IMR-90 (cell line): Measurements from ENCODE around the gene CHD2. TPM values are rescaled to one million over a fixed set of nuclear protein-coding genes. Genes with fewer than 3 reads are reported as not detected.

Source experiments
- ATAC-seq: fragments of 200-7000 bp; cut with Tn5 transposase; 2 replicates; pipeline ENCODE4 v1.9.1; 2020; ENCODE audit warnings: low read depth, mild to moderate bottlenecking, moderate library complexity
- BruUV-seq: library from RNA; stranded (reverse); fragments of 400-500 nt; replicated peaks from 2 replicates; lab custom pipeline; 2021; lab: Mats Ljungman, UMichigan
- CTCF ChIA-PET: fragments of 300-600 bp; formaldehyde crosslinking; extraction: SDS; loops from one replicate; lab custom pipeline; 2021; ENCODE audit warnings: antibody characterized with exemption; lab: Yijun Ruan, JAX
- POLR2A ChIA-PET: fragments of 300-600 bp; sonication (Branson Sonifier 250); formaldehyde crosslinking; loops from one replicate; lab custom pipeline; 2022; ENCODE audit warnings: antibody characterized with exemption; ENCODE audit not compliant: unreplicated experiment; lab: Charles Lee
- DNase-seq: peaks from one replicate; pipeline ENCODE4 v3.0.0; 2013
- H2AFZ ChIP-seq: replicated peaks from 2 replicates; pipeline ENCODE3; 2013; ENCODE audit warnings: low read length, mild to moderate bottlenecking; ENCODE audit not compliant: poor library complexity
- H2AK5ac ChIP-seq: 2 replicates; pipeline ENCODE4 v1.6.1; 2013; ENCODE audit warnings: low read depth, low read length, inconsistent platforms
- H2AK9ac ChIP-seq: replicated peaks from 2 replicates; pipeline ENCODE3; 2013; ENCODE audit warnings: mild to moderate bottlenecking, low read depth, low read length, moderate library complexity; ENCODE audit not compliant: poor library complexity
- H2BK120ac ChIP-seq: 2 replicates; pipeline ENCODE4 v1.6.1; 2013; ENCODE audit warnings: low read depth, low read length, inconsistent platforms
- H2BK15ac ChIP-seq: 3 replicates; pipeline ENCODE4 v1.6.1; 2013; ENCODE audit warnings: low read depth, low read length, inconsistent platforms
- H2BK20ac ChIP-seq: 2 replicates; pipeline ENCODE4 v1.6.1; 2013; ENCODE audit warnings: low read depth, mild to moderate bottlenecking, inconsistent platforms, low read length, moderate library complexity
- H2BK5ac ChIP-seq: 2 replicates; pipeline ENCODE4 v1.6.1; 2013; ENCODE audit warnings: mild to moderate bottlenecking, low read depth, low read length, inconsistent platforms; ENCODE audit not compliant: poor library complexity, severe bottlenecking
- H3K14ac ChIP-seq: replicated peaks from 2 replicates; pipeline ENCODE4 v1.6.1; 2013; ENCODE audit warnings: low read depth, low read length, inconsistent platforms
- H3K18ac ChIP-seq: 2 replicates; pipeline ENCODE4 v1.6.1; 2013; ENCODE audit warnings: low read depth, low read length, control low read depth
- H3K23ac ChIP-seq: 2 replicates; pipeline ENCODE4 v1.6.1; 2013; ENCODE audit warnings: low read depth, low read length, inconsistent platforms
- H3K27ac ChIP-seq: 2 replicates; pipeline ENCODE4 v1.5.1; 2013; ENCODE audit warnings: mild to moderate bottlenecking, control low read depth, low read length; ENCODE audit not compliant: insufficient read depth
- H3K27me3 ChIP-seq: 2 replicates; pipeline ENCODE4 v1.6.1; 2013; ENCODE audit warnings: low read length; ENCODE audit not compliant: control insufficient read depth, insufficient read depth
- H3K36me3 ChIP-seq: 2 replicates; pipeline ENCODE4 v1.6.1; 2013; ENCODE audit warnings: low read length, mixed read lengths; ENCODE audit not compliant: control insufficient read depth, insufficient read depth
- H3K4ac ChIP-seq: 2 replicates; pipeline ENCODE4 v1.6.1; 2013; ENCODE audit warnings: low read depth, low read length, inconsistent platforms
- H3K4me1 ChIP-seq: 2 replicates; pipeline ENCODE4 v1.6.1; 2013; ENCODE audit warnings: low read length, mixed read lengths; ENCODE audit not compliant: control insufficient read depth, insufficient read depth
- H3K4me2 ChIP-seq: 2 replicates; pipeline ENCODE4 v1.6.1; 2013; ENCODE audit warnings: low read depth, mild to moderate bottlenecking, control low read depth, low read length, moderate library complexity
- H3K4me3 ChIP-seq: 2 replicates; pipeline ENCODE4 v1.5.1; 2013; ENCODE audit warnings: low read depth, mild to moderate bottlenecking, control low read depth, low read length, moderate library complexity; ENCODE audit not compliant: insufficient read depth
- H3K56ac ChIP-seq: 2 replicates; pipeline ENCODE4 v1.6.1; 2013; ENCODE audit warnings: low read length, inconsistent platforms; ENCODE audit not compliant: insufficient read depth; ENCODE audit errors: extremely low read depth
- H3K79me1 ChIP-seq, 2 experiments: 2 replicates each; pipeline ENCODE4 v1.6.1; 2013; ENCODE audit warnings: low read length in 2 of 2, inconsistent platforms in 1 of 2, low read depth in 1 of 2
- H3K9ac ChIP-seq: 2 replicates; pipeline ENCODE4 v1.6.1; 2013; ENCODE audit warnings: low read depth, low read length, control low read depth
- H3K9me1 ChIP-seq: 2 replicates; pipeline ENCODE4 v1.6.1; 2013; ENCODE audit warnings: low read length, inconsistent platforms; ENCODE audit not compliant: insufficient read depth
- H3K9me3 ChIP-seq: 2 replicates; pipeline ENCODE4 v1.6.1; 2013; ENCODE audit warnings: low read length; ENCODE audit not compliant: control insufficient read depth, insufficient read depth
- H4K20me1 ChIP-seq: 2 replicates; pipeline ENCODE4 v1.6.1; 2013; ENCODE audit warnings: low read length, inconsistent platforms; ENCODE audit not compliant: insufficient read depth
- H4K5ac ChIP-seq: 2 replicates; pipeline ENCODE4 v1.6.1; 2013; ENCODE audit warnings: mild to moderate bottlenecking, low read depth, low read length, control low read depth
- H4K8ac ChIP-seq, 2 experiments: 2 replicates each; pipeline ENCODE4 v1.6.1; 2013; ENCODE audit warnings: low read depth in 2 of 2, low read length in 2 of 2, control low read depth in 1 of 2, inconsistent platforms in 1 of 2
- H4K91ac ChIP-seq: 2 replicates; pipeline ENCODE4 v1.6.1; 2013; ENCODE audit warnings: low read depth, low read length, inconsistent platforms; ENCODE audit not compliant: insufficient read depth
- BHLHE40 ChIP-seq: fragments of 150-350 bp; IDR thresholded peaks from 2 replicates; pipeline ENCODE4 v1.6.1; 2016; ENCODE audit warnings: mild to moderate bottlenecking, low read depth, low read length
- CEBPB ChIP-seq: IDR thresholded peaks from 2 replicates; pipeline ENCODE4 v1.6.1; 2012; ENCODE audit warnings: low read depth, low read length, improper control_type of control experiment
- CHD1 ChIP-seq: IDR thresholded peaks from 2 replicates; pipeline ENCODE4 v1.6.1; 2012; ENCODE audit warnings: low read depth, low read length, improper control_type of control experiment
- CTCF ChIP-seq: conservative IDR thresholded peaks from 2 replicates; pipeline ENCODE4 v1.5.1; 2012; ENCODE audit warnings: mild to moderate bottlenecking, low read depth, low read length, improper control_type of control experiment
- ELK1 ChIP-seq: fragments of 150-350 bp; IDR thresholded peaks from 2 replicates; pipeline ENCODE4 v1.6.1; 2016; ENCODE audit warnings: low read depth, mild to moderate bottlenecking, low read length, moderate library complexity, borderline replicate concordance
- FOS ChIP-seq: fragments of 150-350 bp; IDR thresholded peaks from 2 replicates; pipeline ENCODE4 v1.6.1; 2016; ENCODE audit warnings: low read depth, low read length
- MAFK ChIP-seq: IDR thresholded peaks from 2 replicates; pipeline ENCODE4 v1.6.1; 2012; ENCODE audit warnings: low read depth, low read length, improper control_type of control experiment
- MAZ ChIP-seq: IDR thresholded peaks from 2 replicates; pipeline ENCODE4 v1.6.1; 2012; ENCODE audit warnings: low read depth, mild to moderate bottlenecking, low read length, improper control_type of control experiment, moderate library complexity, borderline replicate concordance
- MXI1 ChIP-seq: IDR thresholded peaks from 2 replicates; pipeline ENCODE4 v1.6.1; 2012; ENCODE audit warnings: low read depth, mild to moderate bottlenecking, low read length, moderate library complexity, borderline replicate concordance
- NFE2L2 ChIP-seq: fragments of 150-350 bp; IDR thresholded peaks from 2 replicates; pipeline ENCODE4 v1.6.1; 2016; ENCODE audit warnings: low read depth, mild to moderate bottlenecking, low read length
- POLR2A ChIP-seq: IDR thresholded peaks from 2 replicates; pipeline ENCODE4 v1.6.1; 2012; ENCODE audit warnings: mild to moderate bottlenecking, low read depth, low read length
- RAD21 ChIP-seq: IDR thresholded peaks from 2 replicates; pipeline ENCODE4 v1.6.1; 2012; ENCODE audit warnings: low read length, improper control_type of control experiment
- RCOR1 ChIP-seq: IDR thresholded peaks from 2 replicates; pipeline ENCODE4 v1.6.1; 2012; ENCODE audit warnings: mild to moderate bottlenecking, low read length, improper control_type of control experiment; ENCODE audit not compliant: insufficient replicate concordance
- RFX5 ChIP-seq: IDR thresholded peaks from 2 replicates; pipeline ENCODE4 v1.8.0; 2012; ENCODE audit warnings: low read depth, mild to moderate bottlenecking, low read length, moderate library complexity
- SMC3 ChIP-seq: fragments of 150-350 bp; IDR thresholded peaks from 2 replicates; pipeline ENCODE4 v1.6.1; 2016; ENCODE audit warnings: low read depth, mild to moderate bottlenecking, antibody characterized with exemption, low read length, moderate library complexity
- WGBS, 2 experiments: methylation state at CpG; one replicate each; pipeline versions ENCODE4 v1.1.5 to v1.1.7; 2013; ENCODE audit warnings: missing lambda C conversion rate in 2 of 2; ENCODE audit not compliant: insufficient read length in 1 of 2; ENCODE audit errors: extremely low coverage in 2 of 2; 5-methylcytosine and 5-hydroxymethylcytosine counted together
- dilution Hi-C: fragments of 300-500 bp; cut with HindIII; formaldehyde crosslinking; loops from one replicate; pipeline ENCODE4 v1.14.3; 2018; ENCODE audit warnings: low sequenced_read_pairs; ENCODE audit not compliant: unreplicated experiment
- in situ Hi-C: fragments of 300-500 bp; cut with MboI; formaldehyde crosslinking; loops from 3 replicates; pipeline ENCODE4 v1.14.3; 2019; ENCODE audit warnings: low sequenced_read_pairs, inconsistent platforms, mixed read lengths
- intact Hi-C: fragments of 100-400 bp; cut with micrococcal nuclease; formaldehyde crosslinking; loops from 2 replicates; pipeline ENCODE4 v1.10.0; 2022
- polyA plus RNA-seq, 3 experiments: library from polyadenylated mRNA; depleted of rRNA; stranded (reverse); fragments of >200 nt; gene quantifications; 2 replicates each; pipeline ENCODE4 v1.2.3, GENCODE V29; 2012; ENCODE audit warnings: low replicate concordance in 1 of 3
- total RNA-seq: library from RNA; depleted of rRNA; stranded (reverse); fragments of >200 nt; gene quantifications from 2 replicates; pipeline ENCODE4 v1.2.3, GENCODE V29; 2012

CHD2 gene
- total and polyA plus RNA-seq, 2 of the 4 experiments (the other 2 are of a cell fraction): 44.9 to 64.7 TPM

- no peak overlapping the region for H3K14ac ChIP-seq
- TF ChIP-seq MAZ: no peak
- no peak for TF ChIP-seq RAD21
- no peak for TF ChIP-seq RFX5
- TF ChIP-seq ELK1: no peak
- TF ChIP-seq CHD1: no peak
- no peak for TF ChIP-seq MXI1
- no peak for TF ChIP-seq MAFK
- no peak for TF ChIP-seq SMC3
- no peak for TF ChIP-seq FOS
- TF ChIP-seq RCOR1: no peak
- no peak for TF ChIP-seq CEBPB
- no peak for TF ChIP-seq NFE2L2
- TF ChIP-seq POLR2A: no peak
- no peak for TF ChIP-seq BHLHE40
- no peak for TF ChIP-seq CTCF
- no peak overlapping the region for H3K4ac ChIP-seq
- H3K4me2 ChIP-seq: no peak overlapping the region
- no peak overlapping the region for H2BK5ac ChIP-seq
- no peak overlapping the region for H2BK20ac ChIP-seq
- H3K4me1 ChIP-seq: no peaks in the 10 kb centered on the region; the same call in 1 of the 2 replicates
- no peaks in the 10 kb centered on the region for H3K36me3 ChIP-seq
- no peak overlapping the region for H3K56ac ChIP-seq
- no peak overlapping the region for H2AK9ac ChIP-seq
- POLR2A ChIA-PET: no interaction called here
- no peak overlapping the region for H4K91ac ChIP-seq
- no peaks in the 10 kb centered on the region for H3K9me1 ChIP-seq
- CTCF ChIA-PET: no interaction called here
- WGBS, 2 experiments: 55% methylated on average over 4 of the region's 10 CpGs; no CpG with 5 or more reads in 1 of the 2 experiments
- DNase-seq (no peak), ATAC-seq (no peak)
- H3K9ac ChIP-seq: no peak overlapping the region
- intact Hi-C loops (no loop called here), in situ Hi-C loops (no loop called here), dilution Hi-C loops (no loop called here)
- no TSS peak for BruUV-seq
- H3K27me3 ChIP-seq: peaks cover 44% of the 10 kb centered on the region
- no peak overlapping the region for H3K23ac ChIP-seq
- H3K9me3 ChIP-seq: no peaks in the 10 kb centered on the region
- no peak overlapping the region for H2AFZ ChIP-seq
- H4K20me1 ChIP-seq: no peaks in the 10 kb centered on the region
- H3K18ac ChIP-seq: no peak overlapping the region
- no peak overlapping the region for H3K27ac ChIP-seq
- H4K8ac ChIP-seq: no peak overlapping the region
- no peaks in the 10 kb centered on the region for H3K79me1 ChIP-seq
- H4K5ac ChIP-seq: no peak overlapping the region
- no peak overlapping the region for H2BK120ac ChIP-seq
- H3K4me3 ChIP-seq: no peak overlapping the region
- H2BK15ac ChIP-seq: no peak overlapping the region
- H2AK5ac ChIP-seq: no peak overlapping the region
Observed at GRCh38 chr15:93070132-93070531, 170.0 kb downstream of the CHD2 start.
